Tibial nerve (tissue), 4 donors: ENCODE data around the gene HNF1B.

Experiments
- EP300 ChIP-seq, 2 donors: sonication (generic); formaldehyde crosslinking; IDR thresholded peaks; one replicate each; pipeline ENCODE4 v1.6.1; 2017; ENCODE audit warnings: antibody characterized with exemption in 2 of 2, mild to moderate bottlenecking in 1 of 2
- POLR2A ChIP-seq, 2 donors: fragments of 450-650 bp; IDR thresholded peaks; one replicate each; pipeline ENCODE4 v1.6.1; 2017; ENCODE audit warnings: antibody characterized with exemption in 2 of 2, mild to moderate bottlenecking in 2 of 2, moderate library complexity in 2 of 2
- TF ChIP-seq, protein P1 (sequence below), 5 experiments: fragments of 200-600 bp in 3 of 5; fragments of 450-650 bp in 2 of 5; sonication (generic) in 3 of 5; IDR thresholded peaks; one replicate each; pipeline ENCODE4 v1.5.1; 2016 to 2019; ENCODE audit warnings: antibody characterized with exemption in 5 of 5, mild to moderate bottlenecking in 3 of 5, moderate library complexity in 2 of 5

DNA sequence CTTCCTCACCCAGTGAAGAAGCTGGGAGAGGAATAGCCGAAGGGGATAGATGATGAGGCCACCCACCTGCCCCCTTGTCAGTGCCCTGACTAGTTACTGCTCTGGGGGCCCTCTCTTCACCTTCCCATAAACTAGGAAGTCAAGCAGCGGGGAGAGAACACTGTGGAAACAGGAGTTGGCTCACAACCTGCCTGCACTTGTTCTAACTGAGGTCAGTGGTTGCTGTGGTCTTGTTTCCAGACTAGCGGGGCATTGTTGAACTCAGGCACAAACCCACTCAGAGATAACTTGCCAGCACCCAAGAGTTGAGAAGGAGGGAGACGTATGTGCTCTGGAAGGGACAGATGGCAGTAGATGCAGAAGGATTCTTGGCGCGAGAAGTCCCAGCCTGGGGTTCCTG, 53.1 kb downstream of the HNF1B start:
- TF ChIP-seq, protein P1, sequence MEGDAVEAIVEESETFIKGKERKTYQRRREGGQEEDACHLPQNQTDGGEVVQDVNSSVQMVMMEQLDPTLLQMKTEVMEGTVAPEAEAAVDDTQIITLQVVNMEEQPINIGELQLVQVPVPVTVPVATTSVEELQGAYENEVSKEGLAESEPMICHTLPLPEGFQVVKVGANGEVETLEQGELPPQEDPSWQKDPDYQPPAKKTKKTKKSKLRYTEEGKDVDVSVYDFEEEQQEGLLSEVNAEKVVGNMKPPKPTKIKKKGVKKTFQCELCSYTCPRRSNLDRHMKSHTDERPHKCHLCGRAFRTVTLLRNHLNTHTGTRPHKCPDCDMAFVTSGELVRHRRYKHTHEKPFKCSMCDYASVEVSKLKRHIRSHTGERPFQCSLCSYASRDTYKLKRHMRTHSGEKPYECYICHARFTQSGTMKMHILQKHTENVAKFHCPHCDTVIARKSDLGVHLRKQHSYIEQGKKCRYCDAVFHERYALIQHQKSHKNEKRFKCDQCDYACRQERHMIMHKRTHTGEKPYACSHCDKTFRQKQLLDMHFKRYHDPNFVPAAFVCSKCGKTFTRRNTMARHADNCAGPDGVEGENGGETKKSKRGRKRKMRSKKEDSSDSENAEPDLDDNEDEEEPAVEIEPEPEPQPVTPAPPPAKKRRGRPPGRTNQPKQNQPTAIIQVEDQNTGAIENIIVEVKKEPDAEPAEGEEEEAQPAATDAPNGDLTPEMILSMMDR (IDR thresholded peaks at IDR 0.05): no peak
- TF ChIP-seq POLR2A (IDR thresholded peaks at IDR 0.05): no peak
- TF ChIP-seq EP300 (IDR thresholded peaks at IDR 0.05): no peak
